H1 (cell line): ENCODE results near the gene LIPE. TPM values are rescaled to one million over a fixed set of nuclear protein-coding genes. Genes with fewer than 3 reads are reported as not detected.

Experiments
- ASH2L ChIP-seq: fragments of 200-600, 300-600 bp; sonication (generic); IDR thresholded peaks from one replicate; pipeline ENCODE4 v1.7.1; 2017; ENCODE audit warnings: low read length
- CBX5 ChIP-seq: fragments of 300-800, 300-1000 bp; sonication (generic); IDR thresholded peaks from 2 replicates; pipeline ENCODE4 v1.7.1; 2016; ENCODE audit warnings: antibody characterized with exemption, low read length, low read depth
- GTF2F1 ChIP-seq: IDR thresholded peaks from 2 replicates; pipeline ENCODE4 v1.6.1; 2012; ENCODE audit warnings: low read depth, low read length, improper control_type of control experiment, borderline replicate concordance
- PHF8 ChIP-seq: fragments of 200-600 bp; sonication (generic); conservative IDR thresholded peaks from 2 replicates; pipeline ENCODE4 v1.7.1; 2012; ENCODE audit warnings: low read depth, mild to moderate bottlenecking, inconsistent platforms, low read length, moderate library complexity
- RBBP5 ChIP-seq: IDR thresholded peaks from 2 replicates; pipeline ENCODE4 v1.7.1; 2012; ENCODE audit warnings: low read depth, mild to moderate bottlenecking, inconsistent platforms, low read length, moderate library complexity, borderline replicate concordance
- RNF2 ChIP-seq: fragments of 200-900, 300-1000 bp; sonication (generic); IDR thresholded peaks from 2 replicates; pipeline ENCODE4 v1.7.1; 2016; ENCODE audit warnings: borderline replicate concordance, low read depth, mild to moderate bottlenecking, antibody characterized with exemption, low read length; ENCODE audit not compliant: poor library complexity, severe bottlenecking; ENCODE audit errors: missing control alignments
- SP1 ChIP-seq: IDR thresholded peaks from 2 replicates; pipeline ENCODE4 v1.6.1; 2011; ENCODE audit warnings: low read depth, low read length
- TCF12 ChIP-seq: IDR thresholded peaks from 2 replicates; pipeline ENCODE4 v1.6.1; 2011; ENCODE audit warnings: low read depth, mild to moderate bottlenecking, low read length
- polyA plus RNA-seq, 7 experiments: library from polyadenylated mRNA; depleted of rRNA in 3 of 7; stranded (reverse) in 5 of 7; unstranded in 2 of 7; fragments of >200 nt in 5 of 7; fragments of 200-250 nt in 2 of 7; gene quantifications; 1 replicate in 5 of 7; 2 replicates in 1 of 7; 4 replicates in 1 of 7; pipeline versions ENCODE4 v1.2.1 to v1.2.3, GENCODE V29; 2011 to 2013; ENCODE audit warnings: missing spikeins in 2 of 7, mixed read lengths in 2 of 7
- total RNA-seq: library from RNA; stranded (reverse); fragmentation: NEBNext Ultra II Directional; extraction: Animal tissue kit (Norgen Biotek cat#: 25700); gene quantifications from 2 replicates; pipeline ENCODE4 v1.2.1, GENCODE V29; 2021
- TF ChIP-seq, protein P1 (sequence below): IDR thresholded peaks from 2 replicates; pipeline ENCODE4 v1.6.1; 2012; ENCODE audit warnings: low read length, inconsistent platforms
- TF ChIP-seq, protein P2 (sequence below): fragments of 300-600 bp; sonication (generic); IDR thresholded peaks from 2 replicates; pipeline ENCODE4 v1.7.1; 2012; ENCODE audit warnings: low read length, moderate library complexity, mild to moderate bottlenecking, inconsistent platforms; ENCODE audit not compliant: insufficient replicate concordance

Gene LIPE
- total and polyA plus RNA-seq, 2 of the 8 experiments (the other 6 are each of a cell fraction or from before 2014, with no cell fraction given) = 8.7 to 15.9 TPM

DNA sequence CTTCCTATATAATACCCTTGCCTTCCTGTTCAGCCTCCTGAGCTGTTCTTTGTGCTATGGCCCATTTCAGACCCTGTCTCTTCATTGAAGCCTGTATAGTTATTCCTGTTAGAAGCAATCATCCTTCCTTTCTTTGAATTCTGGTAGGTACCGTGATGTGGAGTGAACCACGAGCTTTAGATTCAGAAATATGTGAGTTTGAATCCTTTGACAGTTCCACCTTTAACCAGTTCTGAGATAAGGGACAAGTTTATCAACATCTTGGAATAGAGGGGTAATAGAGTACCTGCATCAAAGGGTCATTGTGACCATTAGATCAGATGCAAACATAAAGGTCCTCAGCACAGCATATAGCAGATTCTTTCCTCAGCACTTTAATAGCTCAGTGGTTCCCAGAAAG lies 27.9 kb upstream of the LIPE start (continued):
- TF ChIP-seq, protein P1, sequence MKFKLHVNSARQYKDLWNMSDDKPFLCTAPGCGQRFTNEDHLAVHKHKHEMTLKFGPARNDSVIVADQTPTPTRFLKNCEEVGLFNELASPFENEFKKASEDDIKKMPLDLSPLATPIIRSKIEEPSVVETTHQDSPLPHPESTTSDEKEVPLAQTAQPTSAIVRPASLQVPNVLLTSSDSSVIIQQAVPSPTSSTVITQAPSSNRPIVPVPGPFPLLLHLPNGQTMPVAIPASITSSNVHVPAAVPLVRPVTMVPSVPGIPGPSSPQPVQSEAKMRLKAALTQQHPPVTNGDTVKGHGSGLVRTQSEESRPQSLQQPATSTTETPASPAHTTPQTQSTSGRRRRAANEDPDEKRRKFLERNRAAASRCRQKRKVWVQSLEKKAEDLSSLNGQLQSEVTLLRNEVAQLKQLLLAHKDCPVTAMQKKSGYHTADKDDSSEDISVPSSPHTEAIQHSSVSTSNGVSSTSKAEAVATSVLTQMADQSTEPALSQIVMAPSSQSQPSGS = no peak
- no peak for TF ChIP-seq SP1
- TF ChIP-seq RNF2 = no peak
- no peak for TF ChIP-seq CBX5
- TF ChIP-seq GTF2F1 = no peak
- no peak for TF ChIP-seq RBBP5
- TF ChIP-seq, protein P2, sequence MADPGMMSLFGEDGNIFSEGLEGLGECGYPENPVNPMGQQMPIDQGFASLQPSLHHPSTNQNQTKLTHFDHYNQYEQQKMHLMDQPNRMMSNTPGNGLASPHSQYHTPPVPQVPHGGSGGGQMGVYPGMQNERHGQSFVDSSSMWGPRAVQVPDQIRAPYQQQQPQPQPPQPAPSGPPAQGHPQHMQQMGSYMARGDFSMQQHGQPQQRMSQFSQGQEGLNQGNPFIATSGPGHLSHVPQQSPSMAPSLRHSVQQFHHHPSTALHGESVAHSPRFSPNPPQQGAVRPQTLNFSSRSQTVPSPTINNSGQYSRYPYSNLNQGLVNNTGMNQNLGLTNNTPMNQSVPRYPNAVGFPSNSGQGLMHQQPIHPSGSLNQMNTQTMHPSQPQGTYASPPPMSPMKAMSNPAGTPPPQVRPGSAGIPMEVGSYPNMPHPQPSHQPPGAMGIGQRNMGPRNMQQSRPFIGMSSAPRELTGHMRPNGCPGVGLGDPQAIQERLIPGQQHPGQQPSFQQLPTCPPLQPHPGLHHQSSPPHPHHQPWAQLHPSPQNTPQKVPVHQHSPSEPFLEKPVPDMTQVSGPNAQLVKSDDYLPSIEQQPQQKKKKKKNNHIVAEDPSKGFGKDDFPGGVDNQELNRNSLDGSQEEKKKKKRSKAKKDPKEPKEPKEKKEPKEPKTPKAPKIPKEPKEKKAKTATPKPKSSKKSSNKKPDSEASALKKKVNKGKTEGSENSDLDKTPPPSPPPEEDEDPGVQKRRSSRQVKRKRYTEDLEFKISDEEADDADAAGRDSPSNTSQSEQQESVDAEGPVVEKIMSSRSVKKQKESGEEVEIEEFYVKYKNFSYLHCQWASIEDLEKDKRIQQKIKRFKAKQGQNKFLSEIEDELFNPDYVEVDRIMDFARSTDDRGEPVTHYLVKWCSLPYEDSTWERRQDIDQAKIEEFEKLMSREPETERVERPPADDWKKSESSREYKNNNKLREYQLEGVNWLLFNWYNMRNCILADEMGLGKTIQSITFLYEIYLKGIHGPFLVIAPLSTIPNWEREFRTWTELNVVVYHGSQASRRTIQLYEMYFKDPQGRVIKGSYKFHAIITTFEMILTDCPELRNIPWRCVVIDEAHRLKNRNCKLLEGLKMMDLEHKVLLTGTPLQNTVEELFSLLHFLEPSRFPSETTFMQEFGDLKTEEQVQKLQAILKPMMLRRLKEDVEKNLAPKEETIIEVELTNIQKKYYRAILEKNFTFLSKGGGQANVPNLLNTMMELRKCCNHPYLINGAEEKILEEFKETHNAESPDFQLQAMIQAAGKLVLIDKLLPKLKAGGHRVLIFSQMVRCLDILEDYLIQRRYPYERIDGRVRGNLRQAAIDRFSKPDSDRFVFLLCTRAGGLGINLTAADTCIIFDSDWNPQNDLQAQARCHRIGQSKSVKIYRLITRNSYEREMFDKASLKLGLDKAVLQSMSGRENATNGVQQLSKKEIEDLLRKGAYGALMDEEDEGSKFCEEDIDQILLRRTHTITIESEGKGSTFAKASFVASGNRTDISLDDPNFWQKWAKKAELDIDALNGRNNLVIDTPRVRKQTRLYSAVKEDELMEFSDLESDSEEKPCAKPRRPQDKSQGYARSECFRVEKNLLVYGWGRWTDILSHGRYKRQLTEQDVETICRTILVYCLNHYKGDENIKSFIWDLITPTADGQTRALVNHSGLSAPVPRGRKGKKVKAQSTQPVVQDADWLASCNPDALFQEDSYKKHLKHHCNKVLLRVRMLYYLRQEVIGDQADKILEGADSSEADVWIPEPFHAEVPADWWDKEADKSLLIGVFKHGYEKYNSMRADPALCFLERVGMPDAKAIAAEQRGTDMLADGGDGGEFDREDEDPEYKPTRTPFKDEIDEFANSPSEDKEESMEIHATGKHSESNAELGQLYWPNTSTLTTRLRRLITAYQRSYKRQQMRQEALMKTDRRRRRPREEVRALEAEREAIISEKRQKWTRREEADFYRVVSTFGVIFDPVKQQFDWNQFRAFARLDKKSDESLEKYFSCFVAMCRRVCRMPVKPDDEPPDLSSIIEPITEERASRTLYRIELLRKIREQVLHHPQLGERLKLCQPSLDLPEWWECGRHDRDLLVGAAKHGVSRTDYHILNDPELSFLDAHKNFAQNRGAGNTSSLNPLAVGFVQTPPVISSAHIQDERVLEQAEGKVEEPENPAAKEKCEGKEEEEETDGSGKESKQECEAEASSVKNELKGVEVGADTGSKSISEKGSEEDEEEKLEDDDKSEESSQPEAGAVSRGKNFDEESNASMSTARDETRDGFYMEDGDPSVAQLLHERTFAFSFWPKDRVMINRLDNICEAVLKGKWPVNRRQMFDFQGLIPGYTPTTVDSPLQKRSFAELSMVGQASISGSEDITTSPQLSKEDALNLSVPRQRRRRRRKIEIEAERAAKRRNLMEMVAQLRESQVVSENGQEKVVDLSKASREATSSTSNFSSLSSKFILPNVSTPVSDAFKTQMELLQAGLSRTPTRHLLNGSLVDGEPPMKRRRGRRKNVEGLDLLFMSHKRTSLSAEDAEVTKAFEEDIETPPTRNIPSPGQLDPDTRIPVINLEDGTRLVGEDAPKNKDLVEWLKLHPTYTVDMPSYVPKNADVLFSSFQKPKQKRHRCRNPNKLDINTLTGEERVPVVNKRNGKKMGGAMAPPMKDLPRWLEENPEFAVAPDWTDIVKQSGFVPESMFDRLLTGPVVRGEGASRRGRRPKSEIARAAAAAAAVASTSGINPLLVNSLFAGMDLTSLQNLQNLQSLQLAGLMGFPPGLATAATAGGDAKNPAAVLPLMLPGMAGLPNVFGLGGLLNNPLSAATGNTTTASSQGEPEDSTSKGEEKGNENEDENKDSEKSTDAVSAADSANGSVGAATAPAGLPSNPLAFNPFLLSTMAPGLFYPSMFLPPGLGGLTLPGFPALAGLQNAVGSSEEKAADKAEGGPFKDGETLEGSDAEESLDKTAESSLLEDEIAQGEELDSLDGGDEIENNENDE = no peak
- no peak for TF ChIP-seq PHF8
- TF ChIP-seq TCF12 = no peak
- TF ChIP-seq ASH2L = no peak
